Epidermal melanocyte (primary cell): ENCODE measurements around the gene CHMP2A.

Source experiments
- DNase-seq: peaks from one replicate; pipeline ENCODE4 v3.0.0; 2011; ENCODE audit warnings: low spot score; ENCODE audit not compliant: insufficient read length

The CHMP2A gene

DNA sequence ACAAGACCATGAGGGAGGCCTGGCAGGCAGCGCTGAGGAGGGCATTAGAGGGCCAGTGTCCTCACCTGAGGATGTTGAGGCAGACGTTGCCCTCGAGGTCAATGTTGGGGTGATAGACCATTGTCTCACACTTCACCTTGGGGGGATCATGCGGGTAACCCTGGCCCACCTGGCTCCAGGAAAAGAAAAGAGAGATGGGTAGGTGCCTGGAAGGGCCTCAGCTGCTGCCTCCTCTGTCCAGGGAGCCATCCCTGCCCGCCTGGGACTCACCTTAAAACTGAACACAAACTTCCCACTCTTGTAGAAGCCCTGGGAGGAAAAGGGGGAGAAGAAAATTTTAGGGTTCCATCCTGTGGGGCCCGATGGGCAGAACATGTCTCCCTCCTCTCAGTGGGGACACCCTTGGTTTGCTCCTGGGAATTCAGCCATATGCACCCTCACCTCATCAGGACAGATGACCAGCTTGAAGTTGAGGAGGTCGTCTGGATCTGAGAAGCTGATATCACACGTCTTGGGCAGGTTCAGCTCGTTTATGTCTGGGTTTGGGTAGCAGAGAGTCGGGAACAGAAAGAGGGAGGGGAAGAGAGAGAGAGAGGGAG lies 1.8 kb upstream of the CHMP2A start:
- DNase-seq = no peak

DNA sequence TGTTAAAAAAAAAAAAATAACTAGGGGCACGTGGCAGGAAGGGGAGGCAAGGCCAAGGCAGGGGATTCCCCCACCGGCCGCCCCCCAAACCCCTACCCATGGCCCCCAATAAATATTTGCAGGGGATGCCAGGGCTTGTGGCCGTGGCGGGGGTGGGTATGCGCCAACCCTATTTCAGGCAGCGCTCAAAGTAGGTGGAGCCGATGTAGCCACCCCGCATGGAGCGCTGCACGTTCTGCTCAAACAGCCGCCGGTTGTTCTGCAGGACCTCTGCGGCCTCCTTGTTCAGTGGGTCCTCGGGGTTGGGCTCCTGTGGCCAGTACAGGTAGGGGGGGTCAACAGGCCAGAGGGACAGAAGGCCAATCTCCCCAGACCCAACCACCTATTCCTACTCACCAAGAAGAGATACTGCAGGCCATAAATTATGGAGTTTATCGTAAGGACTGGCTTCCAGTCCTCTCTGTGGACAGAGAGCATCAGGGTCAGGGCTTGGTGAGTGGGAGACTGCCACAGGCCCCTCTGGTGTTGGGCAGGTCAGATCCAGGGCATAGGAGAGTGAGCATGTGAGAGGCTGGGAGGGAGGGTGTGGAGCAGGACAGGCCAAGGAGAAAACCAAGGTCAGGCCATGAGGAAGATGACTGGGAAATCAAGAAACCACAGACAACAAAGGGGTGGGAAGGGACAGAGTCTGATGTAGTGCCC lies 1.2 kb upstream of the CHMP2A start:
- no peak for DNase-seq

DNA sequence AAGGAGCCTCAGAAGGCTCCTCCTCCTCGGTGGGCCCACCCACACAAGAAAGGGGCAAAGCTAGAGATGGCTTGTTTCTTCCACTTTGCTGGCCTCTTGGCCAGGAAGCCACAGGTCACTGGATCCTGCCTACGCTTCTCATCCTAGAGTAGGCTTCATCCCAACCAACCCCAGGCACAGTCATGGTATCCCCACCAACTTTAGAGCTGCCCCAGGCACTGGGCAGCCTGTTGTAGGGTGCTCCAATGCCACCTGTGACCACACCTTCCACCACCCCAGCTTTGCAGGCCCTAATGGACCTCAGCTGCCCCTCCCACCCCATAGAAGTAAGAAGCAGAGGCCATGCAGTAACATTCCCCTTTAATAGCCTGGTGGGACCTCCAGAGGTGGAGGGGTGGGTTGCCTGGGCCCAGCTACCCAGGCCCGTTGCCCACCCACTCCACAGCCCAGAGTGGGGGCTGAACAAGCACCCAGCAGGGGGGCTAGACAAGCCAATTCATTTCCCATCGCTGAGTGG lies 522 bp upstream of the CHMP2A start:
- no peak for DNase-seq

DNA sequence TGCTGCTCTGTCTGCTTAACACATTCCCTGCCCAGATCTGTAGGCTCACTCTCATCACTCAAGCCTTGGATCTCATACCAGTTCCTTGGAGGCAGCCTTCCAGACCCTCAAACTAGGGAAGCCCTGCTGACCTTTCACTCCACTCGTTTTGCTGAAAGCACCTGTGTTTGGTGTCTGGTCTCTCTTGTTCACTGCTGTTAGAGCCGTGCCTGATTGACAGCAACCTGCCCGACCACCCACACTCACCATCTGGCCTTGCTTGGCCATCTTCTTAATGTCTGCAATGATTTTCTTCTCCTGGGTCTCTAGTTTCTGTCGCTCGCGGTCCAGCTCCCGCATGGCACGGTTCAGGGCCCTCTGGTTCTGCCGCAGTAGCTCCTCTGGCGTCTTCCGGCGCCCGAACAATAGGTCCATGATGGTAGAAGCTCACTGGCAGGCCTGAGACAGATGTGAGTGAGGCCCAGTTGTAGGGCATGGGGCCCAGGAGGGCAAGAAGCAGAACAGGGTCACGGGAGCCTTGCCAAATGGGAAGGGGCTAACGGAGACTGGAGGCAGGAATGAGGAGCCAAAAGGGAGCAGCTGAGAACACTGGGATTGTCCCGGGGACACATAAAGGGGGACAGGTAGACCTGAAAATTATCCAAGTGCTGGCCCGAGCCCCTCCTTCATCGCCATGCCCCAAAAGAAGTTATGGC lies 959 bp downstream of the CHMP2A start:
- no peak for DNase-seq

DNA sequence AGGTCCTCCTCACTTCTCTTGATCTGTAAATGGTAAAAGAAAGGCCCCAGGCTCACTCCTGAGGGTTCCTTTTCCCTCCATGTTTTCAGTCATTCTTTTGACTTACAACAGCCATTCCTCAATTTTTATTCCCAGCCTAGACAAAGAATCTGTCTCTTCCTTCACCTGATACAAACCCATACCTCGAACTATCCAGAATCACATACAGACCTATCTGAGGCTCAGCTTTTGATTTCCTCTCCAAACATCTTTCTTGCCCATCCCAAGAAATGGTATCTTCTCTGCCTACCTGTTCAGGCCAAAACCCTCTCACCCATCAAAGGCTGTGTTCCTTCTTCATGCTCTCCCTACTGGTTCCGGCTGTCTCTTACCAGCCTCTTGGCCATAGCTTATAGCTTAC lies 2.2 kb downstream of the CHMP2A start:
- DNase-seq = no peak

DNA sequence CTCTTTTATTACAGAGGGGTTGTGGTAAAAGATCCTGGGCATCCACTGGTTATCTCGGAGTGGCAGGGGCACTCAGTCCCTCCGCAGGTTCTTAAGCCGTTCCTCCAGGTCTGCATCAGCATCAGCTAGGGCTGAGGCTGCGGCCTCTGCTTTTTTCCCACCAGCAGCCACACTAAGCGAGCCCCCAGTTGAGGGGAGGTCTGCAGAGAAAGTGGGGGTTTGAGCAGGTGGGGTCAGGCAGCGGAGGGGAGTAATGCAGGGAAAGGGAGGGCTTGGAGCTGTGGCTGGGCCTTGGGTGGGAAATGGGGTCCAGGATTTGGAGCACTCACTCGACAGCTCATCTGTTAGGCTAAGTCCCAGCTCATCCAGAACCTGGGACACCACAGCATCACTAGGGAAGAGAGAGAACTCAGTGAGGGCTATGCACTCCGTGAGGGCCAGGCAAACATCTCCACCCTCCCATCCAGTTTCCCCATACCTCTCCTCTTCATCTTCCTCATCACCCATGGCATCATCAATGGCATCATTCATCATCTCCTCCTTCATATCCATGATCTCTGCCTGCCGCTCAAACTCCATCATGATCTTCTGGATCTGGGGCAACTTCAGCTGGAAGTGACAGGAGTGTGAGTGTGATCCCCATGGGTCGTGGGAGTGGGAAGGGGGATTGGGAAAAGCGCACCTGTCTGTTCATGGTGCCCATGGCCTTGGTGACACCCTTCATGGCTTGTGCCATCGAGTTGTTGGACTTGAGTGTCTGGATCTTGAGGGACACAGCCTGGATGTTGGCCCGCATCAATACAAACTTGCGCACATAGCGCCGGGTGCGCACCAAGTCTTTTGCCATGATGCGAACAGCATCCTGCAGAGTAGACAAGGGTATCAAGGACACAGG lies 3.1 kb downstream of the CHMP2A start:
- no peak for DNase-seq

DNA sequence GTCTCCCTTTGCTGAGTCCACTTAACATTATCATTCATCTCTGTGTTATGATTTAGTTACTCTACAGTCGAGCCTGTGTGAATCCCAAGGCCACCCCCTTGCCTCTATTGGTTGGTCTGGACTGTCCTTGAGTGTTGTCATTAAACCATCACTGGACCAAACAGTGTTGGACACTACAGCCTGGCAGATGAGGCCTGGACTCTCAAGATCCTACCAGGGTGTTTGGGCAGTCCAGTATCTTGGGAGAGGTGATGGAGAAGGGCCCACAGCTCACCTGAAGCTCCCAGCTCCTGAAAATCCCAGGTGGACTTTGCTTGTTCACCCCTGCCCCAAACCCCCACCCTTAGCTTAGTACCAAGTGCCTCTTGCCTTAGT lies 3.8 kb downstream of the CHMP2A start:
- no peak for DNase-seq

DNA sequence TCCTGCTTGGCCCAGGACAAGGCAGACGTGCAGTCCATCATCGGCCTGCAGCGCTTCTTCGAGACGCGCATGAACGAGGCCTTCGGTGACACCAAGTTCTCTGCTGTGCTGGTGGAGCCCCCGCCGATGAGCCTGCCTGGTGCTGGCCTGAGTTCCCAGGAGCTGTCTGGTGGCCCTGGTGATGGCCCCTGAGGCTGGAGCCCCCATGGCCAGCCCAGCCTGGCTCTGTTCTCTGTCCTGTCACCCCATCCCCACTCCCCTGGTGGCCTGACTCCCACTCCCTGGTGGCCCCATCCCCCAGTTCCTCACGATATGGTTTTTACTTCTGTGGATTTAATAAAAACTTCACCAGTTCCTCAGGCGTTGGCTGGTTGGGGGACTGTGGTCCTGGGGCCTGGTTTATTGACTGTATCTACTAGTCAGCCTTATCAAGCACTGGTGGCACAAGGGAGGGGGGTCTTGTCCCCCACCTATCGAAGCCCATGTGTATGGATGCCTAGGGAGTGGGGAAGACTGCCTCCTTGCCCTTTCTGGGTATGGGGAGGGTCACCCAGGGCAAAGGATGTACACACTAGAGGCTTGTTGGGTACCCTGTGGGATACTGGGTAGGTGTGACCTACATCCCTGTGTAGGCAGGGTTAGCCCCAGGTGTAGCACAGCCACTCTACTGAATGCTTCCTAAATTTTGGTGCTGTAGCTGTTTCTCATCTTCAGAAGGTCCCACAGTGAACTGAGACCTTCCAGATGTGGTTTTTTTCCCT lies 4.4 kb downstream of the CHMP2A start:
- no peak for DNase-seq

DNA sequence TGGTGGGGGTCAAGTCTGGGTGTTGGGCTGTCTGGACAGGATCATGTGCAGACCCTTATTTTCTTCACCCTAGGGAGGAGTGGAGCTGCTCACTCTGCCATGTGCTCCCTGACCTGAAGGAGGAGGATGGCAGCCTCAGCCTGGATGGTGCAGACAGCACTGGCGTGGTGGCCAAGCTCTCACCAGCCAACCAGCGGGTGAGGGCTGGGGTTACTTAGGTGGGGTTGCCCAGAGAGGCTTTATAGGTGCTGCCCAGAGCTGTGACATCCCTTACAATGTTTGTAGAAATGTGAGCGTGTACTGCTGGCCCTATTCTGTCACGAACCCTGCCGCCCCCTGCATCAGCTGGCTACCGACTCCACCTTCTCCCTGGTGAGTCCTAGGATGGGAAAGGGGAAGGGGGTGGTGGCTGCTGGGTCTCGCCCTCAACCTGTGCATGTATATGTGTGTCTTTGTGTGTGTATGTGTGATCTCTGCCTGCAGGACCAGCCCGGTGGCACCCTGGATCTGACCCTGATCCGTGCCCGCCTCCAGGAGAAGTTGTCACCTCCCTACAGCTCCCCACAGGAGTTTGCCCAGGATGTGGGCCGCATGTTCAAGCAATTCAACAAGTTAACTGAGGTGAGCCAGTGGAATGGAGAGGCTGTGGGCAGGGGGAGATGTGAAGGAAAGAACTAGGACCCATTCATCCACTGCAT lies 5.1 kb downstream of the CHMP2A start:
- no peak for DNase-seq

DNA sequence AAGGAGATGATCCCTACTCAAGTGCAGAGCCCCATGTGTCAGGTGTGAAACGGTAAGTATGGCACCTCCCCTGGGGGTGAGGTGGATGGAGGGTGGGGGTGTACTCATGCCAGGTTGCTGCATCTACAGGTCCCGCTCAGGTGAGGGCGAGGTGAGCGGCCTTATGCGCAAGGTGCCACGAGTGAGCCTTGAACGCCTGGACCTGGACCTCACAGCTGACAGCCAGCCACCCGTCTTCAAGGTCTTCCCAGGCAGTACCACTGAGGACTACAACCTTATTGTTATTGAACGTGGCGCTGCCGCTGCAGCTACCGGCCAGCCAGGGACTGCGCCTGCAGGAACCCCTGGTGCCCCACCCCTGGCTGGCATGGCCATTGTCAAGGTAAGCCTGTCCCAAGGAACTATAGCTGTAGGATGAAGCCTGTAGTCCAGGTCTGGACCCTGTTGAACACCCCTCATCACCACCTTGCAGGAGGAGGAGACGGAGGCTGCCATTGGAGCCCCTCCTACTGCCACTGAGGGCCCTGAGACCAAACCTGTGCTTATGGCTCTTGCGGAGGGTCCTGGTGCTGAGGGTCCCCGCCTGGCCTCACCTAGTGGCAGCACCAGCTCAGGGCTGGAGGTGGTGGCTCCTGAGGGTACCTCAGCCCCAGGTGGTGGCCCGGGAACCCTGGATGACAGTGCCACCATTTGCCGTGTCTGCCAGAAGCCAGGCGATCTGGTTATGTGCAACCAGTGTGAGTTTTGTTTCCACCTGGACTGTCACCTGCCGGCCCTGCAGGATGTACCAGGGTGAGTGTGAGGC lies 5.8 kb downstream of the CHMP2A start:
- DNase-seq = no peak

DNA sequence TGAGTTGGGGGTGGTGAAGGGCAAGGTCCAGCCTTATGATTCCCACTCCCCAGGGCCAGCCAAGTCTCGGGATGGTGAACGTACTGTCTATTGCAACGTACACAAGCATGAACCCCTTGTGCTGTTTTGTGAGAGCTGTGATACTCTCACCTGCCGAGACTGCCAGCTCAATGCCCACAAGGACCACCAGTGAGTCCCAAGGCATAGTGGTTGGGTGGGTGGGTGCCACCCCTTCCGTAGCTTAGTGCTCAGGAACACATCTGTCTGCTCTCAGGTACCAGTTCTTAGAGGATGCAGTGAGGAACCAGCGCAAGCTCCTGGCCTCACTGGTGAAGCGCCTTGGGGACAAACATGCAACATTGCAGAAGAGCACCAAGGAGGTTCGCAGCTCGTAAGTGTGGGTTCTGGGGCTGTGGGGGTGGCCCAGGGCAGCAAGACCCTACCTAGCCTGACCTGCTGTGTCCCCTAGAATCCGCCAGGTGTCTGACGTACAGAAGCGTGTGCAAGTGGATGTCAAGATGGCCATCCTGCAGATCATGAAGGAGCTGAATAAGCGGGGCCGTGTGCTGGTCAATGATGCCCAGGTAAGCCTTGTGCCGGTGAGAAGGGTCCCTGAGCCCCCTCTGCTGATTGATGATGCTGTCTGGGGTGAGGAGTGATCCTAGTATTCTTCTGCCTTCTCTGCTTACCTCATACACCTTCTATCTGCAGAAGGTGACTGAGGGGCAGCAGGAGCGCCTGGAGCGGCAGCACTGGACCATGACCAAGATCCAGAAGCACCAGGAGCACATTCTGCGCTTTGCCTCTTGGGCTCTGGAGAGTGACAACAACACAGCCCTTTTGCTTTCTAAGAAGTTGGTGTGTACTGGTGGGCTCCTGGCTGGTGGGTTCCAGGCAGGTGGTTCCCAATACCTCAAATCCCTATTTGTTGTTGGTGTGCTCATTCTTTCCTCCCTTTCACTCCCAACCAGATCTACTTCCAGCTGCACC lies 7.3 kb downstream of the CHMP2A start:
- no peak for DNase-seq

DNA sequence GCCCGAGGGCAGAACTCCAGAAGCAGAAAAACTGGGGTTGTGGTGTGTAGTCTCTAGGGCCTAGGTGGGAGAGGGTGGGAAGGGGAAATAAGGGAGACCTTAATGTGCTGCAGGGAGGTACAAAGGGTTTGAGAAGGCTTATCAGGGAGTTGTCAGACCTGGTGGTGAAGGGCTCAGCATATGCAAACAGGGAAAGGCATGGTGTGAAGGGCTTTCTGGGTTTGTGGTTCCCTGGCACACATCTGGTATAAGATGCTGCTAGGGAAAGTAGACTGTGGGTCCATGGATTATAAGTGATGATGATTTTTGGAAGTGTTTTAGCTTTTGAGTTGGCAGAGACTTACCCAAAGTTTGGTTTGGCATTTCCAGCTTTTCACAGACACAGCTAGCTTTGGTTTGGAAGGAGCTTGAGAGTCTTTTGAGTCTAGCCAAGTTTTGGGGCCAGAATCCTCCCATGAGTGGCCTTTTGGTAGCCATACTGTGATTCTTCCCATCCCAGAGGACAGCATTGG lies 8.8 kb downstream of the CHMP2A start:
- DNase-seq = no peak

DNA sequence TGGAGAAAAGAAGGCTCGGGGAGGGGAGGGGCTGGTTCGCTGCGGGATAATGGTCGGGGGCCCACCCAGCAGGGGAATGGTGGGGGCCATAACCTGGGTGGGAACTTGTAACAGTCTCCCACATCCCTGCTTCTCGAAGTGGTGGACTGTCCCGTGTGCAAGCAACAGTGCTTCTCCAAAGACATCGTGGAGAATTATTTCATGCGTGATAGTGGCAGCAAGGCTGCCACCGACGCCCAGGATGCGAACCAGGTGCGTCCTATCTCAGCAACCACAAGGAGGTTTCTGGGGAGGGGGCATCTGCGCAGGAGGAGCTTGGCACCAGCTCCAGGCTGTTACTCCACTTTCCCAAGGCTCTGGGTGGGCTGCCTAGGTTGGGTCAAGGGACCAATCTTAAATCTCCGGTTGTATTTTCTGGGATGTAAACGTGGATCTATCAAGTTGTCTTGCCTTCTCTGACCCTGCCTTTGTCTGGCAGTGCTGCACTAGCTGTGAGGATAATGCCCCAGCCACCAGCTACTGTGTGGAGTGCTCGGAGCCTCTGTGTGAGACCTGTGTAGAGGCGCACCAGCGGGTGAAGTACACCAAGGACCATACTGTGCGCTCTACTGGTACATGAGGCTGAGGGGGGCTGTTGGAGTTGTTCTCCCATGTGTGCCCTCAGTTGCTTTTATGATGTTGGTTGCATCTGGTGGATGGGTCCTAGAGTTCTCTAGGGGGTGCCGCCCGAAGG lies 9.5 kb downstream of the CHMP2A start:
- no peak for DNase-seq

DNA sequence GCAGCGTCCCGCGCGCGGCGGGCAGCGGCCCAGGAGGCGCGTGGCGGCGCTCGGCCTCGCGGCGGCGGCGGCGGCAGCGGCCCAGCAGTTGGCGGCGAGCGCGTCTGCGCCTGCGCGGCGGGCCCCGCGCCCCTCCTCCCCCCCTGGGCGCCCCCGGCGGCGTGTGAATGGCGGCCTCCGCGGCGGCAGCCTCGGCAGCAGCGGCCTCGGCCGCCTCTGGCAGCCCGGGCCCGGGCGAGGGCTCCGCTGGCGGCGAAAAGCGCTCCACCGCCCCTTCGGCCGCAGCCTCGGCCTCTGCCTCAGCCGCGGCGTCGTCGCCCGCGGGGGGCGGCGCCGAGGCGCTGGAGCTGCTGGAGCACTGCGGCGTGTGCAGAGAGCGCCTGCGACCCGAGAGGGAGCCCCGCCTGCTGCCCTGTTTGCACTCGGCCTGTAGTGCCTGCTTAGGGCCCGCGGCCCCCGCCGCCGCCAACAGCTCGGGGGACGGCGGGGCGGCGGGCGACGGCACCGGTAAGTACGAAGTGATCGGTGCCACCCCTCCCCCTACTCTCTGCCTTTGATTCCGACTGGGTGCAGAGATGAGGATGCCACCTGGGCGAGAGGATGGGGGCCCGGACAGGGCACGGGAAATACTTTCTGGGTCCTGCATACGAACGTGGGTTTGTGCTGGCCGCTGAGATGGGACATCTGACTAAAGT lies 10.2 kb downstream of the CHMP2A start:
- DNase-seq = peak; percentile 86

DNA sequence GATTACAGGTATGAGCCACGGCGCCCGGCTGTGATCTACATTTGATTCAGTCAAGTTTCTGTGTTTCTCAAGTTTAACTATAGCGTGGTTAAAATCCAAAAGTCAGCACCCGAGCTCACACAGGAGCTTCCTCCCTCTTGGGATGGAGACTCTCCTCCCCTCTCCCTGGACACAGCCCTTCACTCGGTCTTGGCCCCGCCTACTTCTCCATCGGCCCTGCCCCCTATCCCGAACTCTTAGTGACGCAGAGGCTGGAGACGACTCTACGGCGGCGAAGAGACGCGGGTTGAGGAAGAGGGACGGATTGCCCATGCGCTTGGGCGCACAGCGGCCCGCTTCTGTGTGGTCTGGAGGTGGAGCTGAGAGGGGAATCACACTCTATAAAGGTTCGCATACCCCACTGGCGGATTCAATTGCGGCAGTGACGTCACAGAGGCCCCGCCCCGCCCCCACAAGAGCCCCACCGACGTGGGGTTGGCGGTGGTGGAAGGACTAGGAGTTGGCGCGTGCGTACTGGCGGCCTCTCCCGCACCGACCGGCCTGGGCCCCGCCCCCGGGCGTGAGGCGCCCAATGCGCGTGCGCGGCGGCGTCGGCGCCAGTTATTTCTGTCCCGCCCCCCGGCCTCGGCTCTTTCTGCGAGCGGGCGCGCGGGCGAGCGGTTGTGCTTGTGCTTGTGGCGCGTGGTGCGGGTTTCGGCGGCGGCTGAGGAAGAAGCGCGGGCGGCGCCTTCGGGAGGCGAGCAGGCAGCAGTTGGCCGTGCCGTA lies 10.9 kb downstream of the CHMP2A start, which contains the start of gene TRIM28:
TSS of gene TRIM28 (plus strand) at position 239 of the 765 bp plus-strand sequence. CDS start 694 bp downstream, outside the sequence.
- peak; percentile 98 for DNase-seq
